AG04450 (cell line): ENCODE measurements around the gene ZCCHC3. TPM values are rescaled to one million over a fixed set of nuclear protein-coding genes. Genes with fewer than 3 reads are reported as not detected.

Experiments used
- CTCF ChIA-PET: fragments of 300-600, 350-600 bp; formaldehyde crosslinking; extraction: SDS; loops from one replicate; lab custom pipeline; 2022; ENCODE audit warnings: antibody characterized with exemption, inconsistent platforms; lab: Charles Lee
- POLR2A ChIA-PET: fragments of 350-600 bp; formaldehyde crosslinking; extraction: SDS; loops from one replicate; lab custom pipeline; 2021; ENCODE audit warnings: antibody characterized with exemption, inconsistent platforms; lab: Yijun Ruan, JAX
- DNase-seq: peaks from one replicate; pipeline ENCODE4 v3.0.0-alpha.2; 2011; ENCODE audit warnings: low read depth, low spot score
- H3K27ac ChIP-seq: one replicate; pipeline ENCODE4 v1.5.1; 2012; ENCODE audit warnings: low read depth, low read length, control low read depth
- H3K27me3 ChIP-seq: one replicate; pipeline ENCODE4 v1.6.0; 2012; ENCODE audit warnings: low read length; ENCODE audit not compliant: control insufficient read depth, insufficient read depth
- H3K4me3 ChIP-seq: 2 replicates; pipeline ENCODE4 v1.5.1; 2011; ENCODE audit warnings: mild to moderate bottlenecking, low read depth, low read length, control low read depth
- H3K9me3 ChIP-seq: 2 replicates; pipeline ENCODE4 v1.5.1; 2012; ENCODE audit warnings: low read length; ENCODE audit not compliant: control insufficient read depth, insufficient read depth
- CTCF ChIP-seq: IDR thresholded peaks from 2 replicates; pipeline ENCODE4 v1.5.1; 2011; ENCODE audit warnings: low read depth, low read length, control low read depth, inconsistent platforms
- polyA plus RNA-seq: library from polyadenylated mRNA; depleted of rRNA; stranded (reverse); fragments of >200 nt; gene quantifications from 2 replicates; pipeline ENCODE4 v1.2.3, GENCODE V29; 2011

The ZCCHC3 gene
- polyA plus RNA-seq, 1 experiment = 15.4 TPM

DNA sequence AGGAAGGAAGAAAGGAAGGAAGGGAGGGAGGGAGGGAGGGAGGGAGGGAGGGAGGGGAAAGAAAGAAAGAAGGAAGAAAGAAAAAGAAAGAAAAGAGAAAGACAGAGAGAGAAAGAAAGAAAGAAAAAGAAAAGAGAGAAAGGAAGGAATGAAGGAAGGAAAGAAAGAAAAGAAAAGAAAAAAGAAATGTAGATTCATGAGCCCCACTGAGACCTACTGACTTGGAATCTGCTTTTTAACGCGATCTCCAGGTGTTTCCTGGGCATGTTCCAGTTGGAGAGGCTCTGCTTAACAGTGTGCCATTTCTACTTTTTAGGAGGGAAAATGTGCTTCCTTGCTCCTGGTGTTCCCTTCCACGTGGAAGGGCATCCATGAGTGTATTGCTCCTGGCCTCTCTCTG, 23.5 kb upstream of the ZCCHC3 start:
- no peaks in the 10 kb centered on the region for H3K27me3 ChIP-seq
- TF ChIP-seq CTCF = no peak
- no peak for DNase-seq
- ChIA-PET POLR2A (no interaction called here), CTCF (interaction anchor here (0.7 kb wide), 1 partner anchor 858 kb away, joined by 4 read pairs; no protein-coding TSS in a partner anchor)
- no peaks in the 10 kb centered on the region for H3K9me3 ChIP-seq
- no peak overlapping the region for H3K27ac ChIP-seq
- H3K4me3 ChIP-seq = no peak overlapping the region

DNA sequence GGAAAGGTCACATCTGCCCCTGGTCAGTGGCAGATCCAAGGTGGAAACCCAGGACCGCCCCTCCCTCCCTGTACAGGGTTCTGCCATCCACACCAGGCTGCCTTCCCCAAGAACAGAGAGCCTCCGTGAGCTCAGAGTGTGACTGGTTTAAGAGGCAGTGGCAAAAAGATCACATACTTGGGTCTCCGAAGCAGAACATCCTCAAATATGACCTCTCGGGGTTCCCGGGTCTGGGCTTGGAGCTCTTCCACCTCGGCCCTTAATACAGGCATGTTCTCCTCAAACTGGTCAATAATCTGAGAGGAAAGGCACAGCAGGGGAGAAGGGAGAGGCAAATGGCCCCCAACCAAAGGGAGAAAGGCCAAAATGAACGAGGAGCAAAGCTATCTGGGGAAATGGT, 21.6 kb upstream of the ZCCHC3 start:
- no peak for TF ChIP-seq CTCF

GRCh38 chr20:276620-277495, 20.5 kb upstream of the ZCCHC3 start:
- no peak overlapping the region for H3K4me3 ChIP-seq
- no peaks in the 10 kb centered on the region; the same call in 1 of the 2 replicates for H3K9me3 ChIP-seq
- CTCF ChIA-PET = no interaction called here
- POLR2A ChIA-PET = no interaction called here
- no peak overlapping the region for H3K27ac ChIP-seq
- no peak for DNase-seq
- H3K27me3 ChIP-seq = no peaks in the 10 kb centered on the region
- no peak for TF ChIP-seq CTCF

More for the DNA sequence above, 21.6 kb upstream of the ZCCHC3 start:
- Histone ChIP-seq H3K27me3 (no peaks in the 10 kb centered on the region), H3K4me3 (no peak overlapping the region), H3K27ac (no peak overlapping the region), H3K9me3 (no peaks in the 10 kb centered on the region; the same call in 1 of the 2 replicates)
- no peak for DNase-seq
- ChIA-PET CTCF (interaction anchor here (0.8 kb wide), 1 partner anchor 9 kb away, joined by 3 read pairs; no protein-coding TSS in a partner anchor), POLR2A (no interaction called here)

- no peaks in the 10 kb centered on the region for H3K27me3 ChIP-seq
- no peak for TF ChIP-seq CTCF
- H3K9me3 ChIP-seq = no peaks in the 10 kb centered on the region; the same call in 1 of the 2 replicates
- H3K27ac ChIP-seq = no peak overlapping the region
- no peak for DNase-seq
- ChIA-PET CTCF (no interaction called here), POLR2A (no interaction called here)
- no peak overlapping the region for H3K4me3 ChIP-seq
Observed at GRCh38 chr20:277496-277781, 19.9 kb upstream of the ZCCHC3 start.

- CTCF ChIA-PET = interaction anchor here (0.7 kb wide), 1 partner anchor 19 kb away, joined by 3 read pairs; no protein-coding TSS in a partner anchor
Observed at GRCh38 chr20:278181-278580, 19.2 kb upstream of the ZCCHC3 start.

More at GRCh38 chr20:278181-278580, 19.2 kb upstream of the ZCCHC3 start:
- Histone ChIP-seq H3K4me3 (no peak overlapping the region), H3K27ac (no peak overlapping the region), H3K27me3 (no peaks in the 10 kb centered on the region), H3K9me3 (no peaks in the 10 kb centered on the region; the same call in 1 of the 2 replicates)
- TF ChIP-seq CTCF = no peak
- POLR2A ChIA-PET = no interaction called here
- DNase-seq = no peak
